ENCODE measurements around the gene NGDN.

- no peak for TF ChIP-seq MAFK (IDR thresholded peaks at IDR 0.05; ENCODE audit: low read depth, low read length)
- no peak for TF ChIP-seq PHF8 (conservative IDR thresholded peaks at IDR 0.05; ENCODE audit: low read depth, low read length)
- no peak for TF ChIP-seq TEAD4 (IDR thresholded peaks at IDR 0.05; ENCODE audit: low read depth, low read length)
- TF ChIP-seq CTCF (IDR thresholded peaks at IDR 0.05; ENCODE audit: control extremely low read depth in 1 of 3, insufficient read depth in 1 of 3, low read depth in 1 of 3, low read length in 3 of 3) = no peak
These were observed 15.1 kb upstream of the NGDN start for GRCh38 chr14:23454445-23454856.
